Stimulated activated CD4-positive, alpha-beta T cell treated with anti-CD3 and anti-CD28 coated beads, Interleukin-1b, Interleukin-23, amount 100 ng/mL, for 4 hours (primary cell): ENCODE measurements around the gene ANGPTL1.

Source experiments
- DNase-seq, 2 donors: peaks; one replicate each; pipeline ENCODE4 v3.0.0-alpha.2; 2020; ENCODE audit warnings: low read depth in 2 of 2

Gene ANGPTL1, protein sequence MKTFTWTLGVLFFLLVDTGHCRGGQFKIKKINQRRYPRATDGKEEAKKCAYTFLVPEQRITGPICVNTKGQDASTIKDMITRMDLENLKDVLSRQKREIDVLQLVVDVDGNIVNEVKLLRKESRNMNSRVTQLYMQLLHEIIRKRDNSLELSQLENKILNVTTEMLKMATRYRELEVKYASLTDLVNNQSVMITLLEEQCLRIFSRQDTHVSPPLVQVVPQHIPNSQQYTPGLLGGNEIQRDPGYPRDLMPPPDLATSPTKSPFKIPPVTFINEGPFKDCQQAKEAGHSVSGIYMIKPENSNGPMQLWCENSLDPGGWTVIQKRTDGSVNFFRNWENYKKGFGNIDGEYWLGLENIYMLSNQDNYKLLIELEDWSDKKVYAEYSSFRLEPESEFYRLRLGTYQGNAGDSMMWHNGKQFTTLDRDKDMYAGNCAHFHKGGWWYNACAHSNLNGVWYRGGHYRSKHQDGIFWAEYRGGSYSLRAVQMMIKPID

GRCh38 chr1:178870944-178871343 lies at the start of gene ANGPTL1:
Gene ANGPTL1, minus strand, starts transcription at chr1:178871077. Its CDS starts 5,301 bp downstream, at chr1:178865776.
- DNase-seq: no peak

- DNase-seq: no peak
Measured at GRCh38 chr1:178919581-178919980, 48.7 kb upstream of the ANGPTL1 start.

- DNase-seq: no peak
Measured at GRCh38 chr1:178918955-178919354, 48.1 kb upstream of the ANGPTL1 start.

GRCh38 chr1:178918308-178918707 lies 47.4 kb upstream of the ANGPTL1 start:
- DNase-seq: no peak

DNA sequence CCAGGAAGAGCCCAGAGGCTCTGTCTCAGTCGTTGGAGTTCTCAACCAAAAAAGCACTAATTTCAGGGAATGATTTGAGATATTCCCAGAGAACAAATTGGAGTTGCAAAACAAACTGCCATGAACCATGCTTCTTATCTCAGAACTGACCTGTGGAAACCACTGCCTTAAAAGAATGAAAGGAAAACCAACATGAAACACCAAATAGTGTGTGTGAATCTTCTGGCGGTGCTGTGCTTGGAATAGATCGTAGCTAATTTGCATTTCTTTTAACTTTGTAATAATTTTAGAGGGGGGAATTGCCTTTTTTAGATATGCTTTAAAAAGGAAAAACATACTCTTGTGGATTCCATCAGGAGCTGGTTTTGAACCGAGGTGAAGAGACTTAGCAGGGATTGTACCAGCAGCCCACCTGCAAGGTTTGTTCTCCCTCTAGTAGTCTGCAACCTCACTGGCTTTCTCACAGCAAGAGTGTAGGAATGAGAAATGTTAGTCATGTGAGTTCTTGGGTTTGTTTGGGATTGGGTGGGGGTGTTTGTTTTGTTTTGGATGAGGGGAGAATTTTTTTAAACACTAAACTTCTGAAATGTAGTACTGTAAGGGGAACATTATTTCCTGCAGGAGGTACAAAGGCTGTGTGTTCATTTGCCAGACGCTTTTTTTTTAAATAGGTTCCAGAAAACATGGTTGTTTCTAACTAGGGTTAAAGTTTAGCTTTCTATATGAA lies 45.7 kb upstream of the ANGPTL1 start:
- DNase-seq: no peak

DNA sequence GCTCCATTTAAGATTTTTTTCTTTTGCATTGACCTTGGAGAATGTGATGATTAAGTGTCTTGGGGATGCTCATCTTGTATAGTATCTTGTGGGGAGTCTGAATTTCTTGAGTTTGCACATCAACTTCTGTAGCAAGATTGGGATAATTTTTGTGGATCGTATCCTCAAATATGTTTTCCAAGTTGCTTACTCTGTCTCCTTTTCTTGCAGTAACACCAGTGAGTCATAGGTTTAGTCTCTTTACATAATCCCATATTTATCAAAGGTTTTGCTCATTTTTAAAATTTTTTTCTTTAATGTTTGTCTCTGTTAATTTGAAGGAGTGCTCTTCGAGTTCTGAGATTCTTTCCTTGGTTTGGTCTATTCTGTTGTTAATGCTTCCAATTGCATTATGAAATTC lies 41.7 kb upstream of the ANGPTL1 start:
- no peak for DNase-seq

GRCh38 chr1:178910023-178910422 lies 39.1 kb upstream of the ANGPTL1 start:
- no peak for DNase-seq

- DNase-seq: no peak
Measured at GRCh38 chr1:178908358-178908757, 37.5 kb upstream of the ANGPTL1 start.

- DNase-seq: no peak
Measured at GRCh38 chr1:178901482-178902125, 30.7 kb upstream of the ANGPTL1 start.

DNA sequence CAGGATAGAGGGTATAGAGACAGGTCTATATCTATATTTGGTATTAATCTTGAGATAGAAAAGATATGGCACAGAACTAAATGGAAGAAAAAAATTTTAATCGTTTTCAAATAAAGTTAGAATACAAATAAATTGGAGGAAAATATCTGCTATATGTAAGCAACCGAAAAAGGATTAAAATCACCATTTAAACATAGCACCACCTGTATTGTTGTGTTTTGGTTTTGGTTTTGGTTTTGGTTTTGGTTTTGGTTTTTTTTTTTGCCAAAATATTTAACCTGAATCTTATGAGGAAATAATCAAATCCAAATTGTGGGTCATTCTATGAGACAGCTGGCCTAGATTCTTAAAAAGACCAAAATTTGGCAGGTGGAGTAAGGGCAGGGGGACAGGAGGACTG lies 28.5 kb upstream of the ANGPTL1 start:
- no peak for DNase-seq

DNA sequence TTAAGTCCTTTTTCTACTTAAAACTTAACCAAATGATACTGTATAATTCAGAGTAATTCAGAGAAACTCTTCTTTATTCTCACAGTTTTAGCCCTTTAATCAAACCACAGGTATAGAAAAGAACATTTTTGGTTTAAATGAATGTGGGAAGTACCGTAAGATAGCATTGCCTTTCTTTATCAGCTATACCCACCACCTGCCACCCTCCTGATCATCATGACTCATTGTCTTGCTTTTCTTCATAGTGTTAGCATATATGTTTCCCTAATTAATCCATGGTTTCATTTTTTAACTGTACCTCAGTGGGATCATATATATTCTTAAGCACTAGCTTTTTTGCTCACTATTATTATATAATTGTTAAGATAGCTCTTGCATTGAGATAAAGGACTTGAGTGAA lies 27.5 kb upstream of the ANGPTL1 start:
- DNase-seq: no peak

- DNase-seq: no peak
Measured at GRCh38 chr1:178895928-178896327, 25.1 kb upstream of the ANGPTL1 start.

- DNase-seq: no peak
Measured at GRCh38 chr1:178886551-178886950, 15.7 kb upstream of the ANGPTL1 start.

- no peak for DNase-seq
Measured at GRCh38 chr1:178885869-178886268, 15.0 kb upstream of the ANGPTL1 start.

- no peak for DNase-seq
Measured at GRCh38 chr1:178881950-178882349, 11.1 kb upstream of the ANGPTL1 start.

DNA sequence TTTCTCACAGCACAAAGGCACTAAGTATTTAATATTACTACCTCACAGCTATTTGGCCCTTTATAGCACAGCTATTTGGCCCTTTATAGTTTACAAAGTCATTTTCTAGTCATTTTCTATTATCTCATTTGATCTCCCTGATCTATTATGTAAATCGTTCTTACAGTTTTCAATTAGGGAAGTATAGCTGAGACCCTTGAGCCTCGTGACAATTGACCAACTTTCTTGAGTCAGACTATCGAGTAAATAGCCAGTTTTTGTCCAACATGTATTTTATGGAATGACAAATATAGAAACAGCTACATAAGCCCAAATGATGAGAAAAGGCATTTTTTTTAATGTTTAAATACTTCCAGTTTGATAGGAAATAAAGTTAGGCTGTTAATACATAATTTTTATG lies 7.0 kb upstream of the ANGPTL1 start:
- DNase-seq: no peak

DNA sequence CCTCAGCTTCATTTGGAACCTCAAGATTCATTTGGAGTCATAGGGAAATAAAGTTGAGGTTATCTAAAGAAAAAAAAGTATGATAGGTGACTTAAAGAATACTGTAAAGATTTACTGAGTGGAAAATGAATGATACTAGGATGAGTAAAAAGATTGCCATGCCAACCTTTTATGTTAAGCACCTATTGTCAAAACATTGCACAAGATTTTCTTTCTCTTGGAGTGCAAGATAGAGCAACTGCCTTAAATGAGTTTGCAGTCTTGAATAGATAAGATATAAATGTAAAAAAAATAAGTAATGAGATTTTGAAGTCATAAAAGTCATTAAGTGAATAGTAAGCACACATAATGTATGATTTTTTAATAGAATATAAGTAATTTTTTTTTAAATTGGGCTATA lies 5.1 kb upstream of the ANGPTL1 start:
- no peak for DNase-seq

GRCh38 chr1:178874966-178875365 lies 4.1 kb upstream of the ANGPTL1 start:
- no peak for DNase-seq

- DNase-seq: no peak
Measured at GRCh38 chr1:178871551-178872320, 859 bp upstream of the ANGPTL1 start.

- DNase-seq: no peak
Measured at GRCh38 chr1:178870221-178870620, 656 bp downstream of the ANGPTL1 start.

DNA sequence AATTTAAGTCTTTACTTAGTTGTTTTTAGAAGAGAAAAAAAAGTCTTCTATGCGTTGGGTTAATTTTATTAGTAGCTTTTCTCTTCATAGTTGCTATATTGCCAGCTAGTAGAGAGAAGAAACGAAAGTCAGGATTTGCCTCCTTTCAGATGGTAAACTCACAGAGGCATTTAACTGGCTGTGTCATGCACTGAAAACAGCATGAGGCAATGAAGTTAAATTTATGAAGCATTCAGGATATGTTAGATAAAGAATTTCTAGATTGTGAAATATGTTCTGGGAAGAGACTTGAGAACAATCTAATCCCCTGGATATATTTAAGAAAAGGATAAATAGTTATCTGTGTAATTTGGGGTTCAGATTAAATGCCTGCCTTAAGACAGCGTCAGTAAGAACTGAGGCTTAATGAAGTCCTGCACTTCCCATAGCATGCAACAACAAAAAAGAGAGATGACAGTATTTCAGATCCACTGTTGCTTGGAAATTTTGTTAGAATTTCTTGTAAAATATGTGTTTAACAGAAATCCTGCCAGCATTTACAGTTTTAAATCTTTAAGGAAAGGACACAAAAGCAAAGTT lies 1.7 kb downstream of the ANGPTL1 start:
- DNase-seq: no peak
